NCI-H446 (cell line): ENCODE measurements around the gene RPS23.

Experiments
- DNase-seq, 2 experiments: peaks; one replicate each; lab custom pipeline; 2025; lab: John Stamatoyannopoulos, UW

Gene RPS23

GRCh38 chr5:82277987-82278710, at the start of gene RPS23:
TSS of gene RPS23 (minus strand) at chr5:82278354. CDS start at chr5:82278323, 31 bp downstream.
- peak; percentile 91 to 93 for DNase-seq

- DNase-seq, result no peak
These were observed 49.8 kb upstream of the RPS23 start for GRCh38 chr5:82327941-82328340.

GRCh38 chr5:82325996-82326395, 47.8 kb upstream of the RPS23 start:
- no peak for DNase-seq

GRCh38 chr5:82325155-82325554, 47.0 kb upstream of the RPS23 start:
- no peak for DNase-seq

GRCh38 chr5:82320966-82321365, 42.8 kb upstream of the RPS23 start:
- DNase-seq, result no peak

GRCh38 chr5:82319651-82320376, 41.7 kb upstream of the RPS23 start:
- DNase-seq, result no peak

GRCh38 chr5:82319192-82319591, 41.0 kb upstream of the RPS23 start:
- no peak for DNase-seq

- peak in 1 of 2 experiments; percentile 38 for DNase-seq
These were observed 37.0 kb upstream of the RPS23 start for GRCh38 chr5:82314964-82315758.

- no peak for DNase-seq
These were observed 34.9 kb upstream of the RPS23 start for GRCh38 chr5:82313016-82313415.

- peak; percentile 27 to 79 for DNase-seq
These were observed 34.3 kb upstream of the RPS23 start for GRCh38 chr5:82312373-82312856.

- DNase-seq, result no peak
These were observed 31.0 kb upstream of the RPS23 start for GRCh38 chr5:82309091-82309531.

GRCh38 chr5:82308416-82308815, 30.3 kb upstream of the RPS23 start:
- DNase-seq, result no peak

- DNase-seq, result no peak
These were observed 29.3 kb upstream of the RPS23 start for GRCh38 chr5:82307451-82307850.

- no peak for DNase-seq
These were observed 28.0 kb upstream of the RPS23 start for GRCh38 chr5:82306151-82306550.

- DNase-seq, result no peak
These were observed 23.0 kb upstream of the RPS23 start for GRCh38 chr5:82301190-82301589.

- no peak for DNase-seq
These were observed 20.5 kb upstream of the RPS23 start for GRCh38 chr5:82298668-82299067.

GRCh38 chr5:82297711-82298110, 19.6 kb upstream of the RPS23 start:
- DNase-seq, result no peak

GRCh38 chr5:82296929-82297328, 18.8 kb upstream of the RPS23 start:
- DNase-seq, result no peak

- DNase-seq, result no peak
These were observed 17.9 kb upstream of the RPS23 start for GRCh38 chr5:82295959-82296531.

GRCh38 chr5:82295144-82295543, 17.0 kb upstream of the RPS23 start:
- DNase-seq, result peak in 1 of 2 experiments; percentile 12

GRCh38 chr5:82291420-82291819, 13.3 kb upstream of the RPS23 start:
- DNase-seq, result no peak

GRCh38 chr5:82290908-82291307, 12.8 kb upstream of the RPS23 start:
- no peak for DNase-seq
